ENCODE results near the gene MEF2D. TPM values are rescaled to one million over a fixed set of nuclear protein-coding genes. Genes with fewer than 3 reads are reported as not detected.

MEF2D gene
- total RNA-seq, 1 donor from 2014 or later: 106 TPM

DNA sequence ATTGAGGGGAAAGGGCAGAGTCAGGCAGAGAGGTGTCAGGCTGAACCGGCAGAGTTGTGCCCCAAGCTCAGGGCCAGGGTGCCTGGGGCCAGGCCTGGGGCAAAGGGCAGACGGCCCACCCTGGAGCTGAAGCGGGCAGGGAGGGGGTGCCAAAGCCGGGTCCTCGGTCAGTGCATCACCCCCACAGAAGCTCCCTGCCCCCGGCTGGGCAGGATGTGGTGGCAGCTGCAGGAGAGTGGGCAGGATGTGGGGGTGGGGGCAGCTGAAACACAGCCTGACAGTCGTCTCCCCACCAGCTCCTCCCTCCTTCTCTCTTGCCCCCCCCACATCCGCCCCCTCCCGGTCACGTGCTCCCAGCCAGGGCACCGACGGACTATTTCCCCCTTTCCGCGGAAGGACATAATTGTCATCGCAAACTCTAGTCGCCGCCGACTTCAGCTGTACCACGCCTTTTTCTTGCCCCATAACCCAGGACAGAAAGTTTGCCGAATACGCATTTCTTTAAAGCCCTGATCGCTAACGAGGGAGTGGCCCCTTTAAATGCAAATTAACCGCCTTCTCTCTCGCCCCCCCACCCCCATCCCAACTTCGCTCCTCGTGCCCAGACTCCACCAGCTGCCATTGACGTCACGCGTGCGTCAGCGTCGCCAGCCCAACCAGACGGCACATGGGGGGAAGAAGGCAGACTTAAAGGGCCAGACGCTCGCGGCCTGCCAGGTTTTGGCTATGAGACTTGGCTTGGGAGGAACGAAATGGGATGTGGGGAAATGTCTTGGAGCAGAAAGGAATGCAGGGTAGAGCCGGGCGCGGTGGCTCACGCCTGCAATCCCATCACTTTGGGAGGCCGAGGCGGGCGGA lies 4.5 kb upstream of the MEF2D start:
- peak overlapping the region; percentile 99 to 100 for H3K27ac ChIP-seq
- H3K36me3 ChIP-seq: peaks cover 0 to 3% of the 10 kb centered on the region in 2 donors
- H3K27me3 ChIP-seq: no peaks in the 10 kb centered on the region
- H3K4me3 ChIP-seq: peak overlapping the region; percentile 37 to 56
- intact Hi-C loops (cut with DNase I): loop anchor here (1.0 to 10.0 kb wide), 4 partner anchors 48 to 380 kb away; partner anchors contain the start of genes CCT3 and TSACC
- peak; percentile 99 to 100 for DNase-seq (ENCODE audit: low spot score in 2 of 2)
- no peaks in the 10 kb centered on the region for H3K9me3 ChIP-seq
- peaks cover 34 to 57% of the 10 kb centered on the region in 2 donors for H3K4me1 ChIP-seq
- TF ChIP-seq, protein P1, sequence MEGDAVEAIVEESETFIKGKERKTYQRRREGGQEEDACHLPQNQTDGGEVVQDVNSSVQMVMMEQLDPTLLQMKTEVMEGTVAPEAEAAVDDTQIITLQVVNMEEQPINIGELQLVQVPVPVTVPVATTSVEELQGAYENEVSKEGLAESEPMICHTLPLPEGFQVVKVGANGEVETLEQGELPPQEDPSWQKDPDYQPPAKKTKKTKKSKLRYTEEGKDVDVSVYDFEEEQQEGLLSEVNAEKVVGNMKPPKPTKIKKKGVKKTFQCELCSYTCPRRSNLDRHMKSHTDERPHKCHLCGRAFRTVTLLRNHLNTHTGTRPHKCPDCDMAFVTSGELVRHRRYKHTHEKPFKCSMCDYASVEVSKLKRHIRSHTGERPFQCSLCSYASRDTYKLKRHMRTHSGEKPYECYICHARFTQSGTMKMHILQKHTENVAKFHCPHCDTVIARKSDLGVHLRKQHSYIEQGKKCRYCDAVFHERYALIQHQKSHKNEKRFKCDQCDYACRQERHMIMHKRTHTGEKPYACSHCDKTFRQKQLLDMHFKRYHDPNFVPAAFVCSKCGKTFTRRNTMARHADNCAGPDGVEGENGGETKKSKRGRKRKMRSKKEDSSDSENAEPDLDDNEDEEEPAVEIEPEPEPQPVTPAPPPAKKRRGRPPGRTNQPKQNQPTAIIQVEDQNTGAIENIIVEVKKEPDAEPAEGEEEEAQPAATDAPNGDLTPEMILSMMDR (IDR thresholded peaks at IDR 0.05): no peak

DNA sequence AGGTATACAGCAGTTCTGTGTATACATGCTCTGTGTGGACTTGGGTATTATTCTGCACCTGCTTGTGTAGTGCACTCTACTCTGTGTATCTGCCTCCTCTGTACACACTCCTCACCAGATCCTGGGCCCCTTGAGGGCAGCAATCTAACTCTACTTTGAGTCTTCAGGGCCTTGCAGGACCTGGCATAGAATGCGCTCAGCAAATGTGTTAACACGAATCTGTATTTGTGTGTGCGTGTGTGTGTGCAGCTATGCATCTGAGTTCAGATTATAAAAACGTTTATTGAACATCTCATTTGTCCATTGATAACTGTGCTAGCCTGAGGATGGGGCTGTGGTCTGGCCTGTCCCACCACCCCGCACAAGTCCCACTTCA lies 3.9 kb upstream of the MEF2D start:
- TF ChIP-seq, protein P1 (IDR thresholded peaks at IDR 0.05): no peak
- intact Hi-C loops (cut with DNase I): loop anchor here (5.0 to 10.0 kb wide), 3 partner anchors 158 to 380 kb away; partner anchors contain the start of genes CCT3 and TSACC

DNA sequence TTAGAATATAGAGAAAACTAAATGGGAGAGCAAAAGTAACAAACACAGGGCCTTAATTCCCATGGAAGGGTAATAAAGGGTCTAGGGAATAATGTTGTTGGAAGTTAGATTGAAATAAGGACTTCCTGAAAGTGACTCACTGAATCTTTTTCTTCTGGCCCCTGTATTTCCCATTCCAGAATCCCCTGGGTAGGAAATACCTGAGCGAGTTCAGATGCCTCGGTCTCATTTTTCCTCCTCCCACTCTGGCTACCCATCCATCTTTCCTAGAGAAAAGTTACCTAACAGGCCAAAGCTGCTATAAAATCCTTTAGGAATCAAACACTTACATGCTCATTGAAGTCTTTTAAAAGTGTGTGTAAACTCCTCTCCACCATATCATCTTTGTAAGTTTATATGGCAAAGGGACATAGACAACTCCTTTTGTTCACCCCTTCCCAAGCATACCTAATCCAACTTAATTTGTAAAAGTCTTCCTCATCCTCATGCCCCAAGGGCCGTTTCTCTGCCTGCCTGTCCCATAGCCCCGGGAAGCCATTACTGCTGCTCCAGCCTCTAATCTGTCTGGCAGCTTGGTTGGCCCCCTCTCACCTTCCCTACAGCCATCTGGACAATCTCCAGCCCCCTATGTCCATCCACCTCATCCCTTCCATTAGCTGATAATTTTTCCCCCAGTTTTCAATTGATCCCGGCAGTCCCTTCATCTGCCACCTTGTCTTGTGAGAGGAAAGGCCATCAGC lies 3.3 kb upstream of the MEF2D start:
- no peak for DNase-seq (ENCODE audit: low spot score in 2 of 2)
- TF ChIP-seq, protein P1 (IDR thresholded peaks at IDR 0.05): no peak
- H3K36me3 ChIP-seq: peaks cover 0 to 5% of the 10 kb centered on the region in 2 donors
- H3K27ac ChIP-seq: peak overlapping the region; percentile 99 to 100
- H3K9me3 ChIP-seq: no peaks in the 10 kb centered on the region
- intact Hi-C loops (cut with DNase I): loop anchor here (5.0 to 10.0 kb wide), 3 partner anchors 158 to 379 kb away; partner anchors contain the start of genes CCT3 and TSACC
- H3K4me3 ChIP-seq: peak overlapping the region; percentile 37 to 56
- no peaks in the 10 kb centered on the region for H3K27me3 ChIP-seq
- peaks cover 26 to 45% of the 10 kb centered on the region in 2 donors for H3K4me1 ChIP-seq

More for the DNA sequence above, 3.9 kb upstream of the MEF2D start:
- H3K9me3 ChIP-seq: no peaks in the 10 kb centered on the region
- peaks cover 0 to 5% of the 10 kb centered on the region in 2 donors for H3K36me3 ChIP-seq
- H3K27me3 ChIP-seq: no peaks in the 10 kb centered on the region
- DNase-seq (ENCODE audit: low spot score in 2 of 2): no peak
- H3K4me3 ChIP-seq: peak overlapping the region; percentile 37 to 56
- H3K27ac ChIP-seq: peak overlapping the region; percentile 99 to 100
- H3K4me1 ChIP-seq: peaks cover 29 to 51% of the 10 kb centered on the region in 2 donors

DNA sequence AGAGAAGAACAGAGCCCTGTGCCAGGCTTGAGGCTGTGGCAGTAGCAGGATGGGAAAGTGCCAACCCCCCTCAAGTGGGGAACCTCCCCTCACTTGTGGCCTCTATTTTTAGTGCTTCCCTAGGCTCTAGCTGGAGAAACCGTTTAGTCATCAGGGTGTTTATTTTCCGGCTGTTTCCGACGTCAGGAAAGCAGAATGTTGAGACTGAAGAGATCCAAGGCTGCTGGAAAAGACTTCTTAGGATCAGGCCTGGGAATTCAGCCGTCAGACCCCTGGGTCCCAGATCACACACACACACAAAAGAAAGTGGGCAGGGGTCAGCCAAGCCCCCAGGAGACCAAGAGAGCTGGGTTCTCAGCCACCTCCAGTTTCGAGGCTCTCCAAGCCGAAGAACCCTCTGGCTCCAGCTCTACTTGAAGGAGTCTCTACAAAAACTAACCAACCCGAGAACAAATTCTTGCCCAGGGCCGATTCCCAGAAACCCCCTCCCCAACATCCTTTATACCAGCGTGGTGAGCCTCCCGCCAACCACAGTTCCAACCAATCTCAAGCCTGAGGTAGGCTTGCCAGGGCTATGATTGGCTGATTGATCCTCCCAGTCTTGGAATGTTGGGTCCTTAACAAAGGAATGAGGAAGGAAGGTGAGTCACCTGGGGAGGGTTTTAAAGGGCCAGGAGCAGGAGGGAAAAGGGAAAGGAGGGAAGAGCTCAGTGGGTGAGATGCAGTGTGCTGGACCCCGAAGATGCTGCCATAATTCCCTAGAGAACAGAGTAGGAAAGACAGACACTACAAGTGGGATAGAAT lies 2.5 kb upstream of the MEF2D start:
- H3K9me3 ChIP-seq: no peaks in the 10 kb centered on the region
- intact Hi-C loops (cut with DNase I): loop anchor here (5.0 to 10.0 kb wide), 3 partner anchors 159 to 378 kb away; partner anchors contain the start of genes CCT3 and TSACC
- peak overlapping the region; percentile 99 to 100 for H3K27ac ChIP-seq
- H3K36me3 ChIP-seq: peaks cover 0 to 5% of the 10 kb centered on the region in 2 donors
- DNase-seq (ENCODE audit: low spot score in 2 of 2): peak; percentile 79 to 97
- H3K4me1 ChIP-seq: peaks cover 23 to 43% of the 10 kb centered on the region in 2 donors
- TF ChIP-seq, protein P1 (IDR thresholded peaks at IDR 0.05): no peak
- H3K27me3 ChIP-seq: no peaks in the 10 kb centered on the region
- peak overlapping the region; percentile 23 to 56 for H3K4me3 ChIP-seq
